ENCODE data around the gene DCAF6.
A peak's percentile ranks its signal among the peaks of the same experiment; 100 is the strongest.

DCAF6 gene

GRCh38 chr1:168087696-168088095 is 151.2 kb downstream of the DCAF6 start:
- no peak for DNase-seq

GRCh38 chr1:168088511-168089325 is 152.2 kb downstream of the DCAF6 start:
- peak in 3 of 4 experiments; percentile 7 to 38 (median 10) for DNase-seq

- no peak for DNase-seq
These were observed 153.0 kb downstream of the DCAF6 start for GRCh38 chr1:168089326-168089978.

GRCh38 chr1:168089979-168090337 is 153.5 kb downstream of the DCAF6 start:
- DNase-seq: no peak

- DNase-seq: no peak
These were observed 153.9 kb downstream of the DCAF6 start for GRCh38 chr1:168090395-168090794.

- DNase-seq: no peak
These were observed 154.6 kb downstream of the DCAF6 start for GRCh38 chr1:168091063-168091462.

- DNase-seq: peak in 3 of 4 experiments; percentile 25 to 45 (median 28)
These were observed 155.5 kb downstream of the DCAF6 start for GRCh38 chr1:168091720-168092550.

- peak in 1 of 4 experiments; percentile 8 for DNase-seq
These were observed 156.3 kb downstream of the DCAF6 start for GRCh38 chr1:168092566-168093355.

GRCh38 chr1:168093616-168094015 is 157.1 kb downstream of the DCAF6 start:
- DNase-seq: no peak

GRCh38 chr1:168095476-168095875 is 159.0 kb downstream of the DCAF6 start:
- DNase-seq: no peak

GRCh38 chr1:168096296-168097165 is 160.0 kb downstream of the DCAF6 start:
- DNase-seq: no peak

- DNase-seq: no peak
These were observed 161.5 kb downstream of the DCAF6 start for GRCh38 chr1:168097921-168098528.

GRCh38 chr1:168098534-168099320 is 162.2 kb downstream of the DCAF6 start:
- no peak for DNase-seq

- no peak for DNase-seq
These were observed 162.9 kb downstream of the DCAF6 start for GRCh38 chr1:168099337-168099801.

GRCh38 chr1:168100315-168101002 is 164.0 kb downstream of the DCAF6 start:
- DNase-seq: no peak

- DNase-seq: no peak
These were observed 164.9 kb downstream of the DCAF6 start for GRCh38 chr1:168101336-168101735.

GRCh38 chr1:168102487-168102886 is 166.0 kb downstream of the DCAF6 start:
- no peak for DNase-seq

- no peak for DNase-seq
These were observed 168.1 kb downstream of the DCAF6 start for GRCh38 chr1:168104535-168104934.

GRCh38 chr1:168105846-168106245 is 169.4 kb downstream of the DCAF6 start:
- DNase-seq: no peak
